GM13977 (cell line): ENCODE measurements around the gene COL12A1.

ENCODE experiments used
- DNase-seq: peaks from one replicate; pipeline ENCODE4 v3.0.0; 2012; ENCODE audit warnings: low spot score
- CTCF ChIP-seq: IDR thresholded peaks from 2 replicates; pipeline ENCODE4 v1.5.1; 2012; ENCODE audit warnings: mild to moderate bottlenecking, control low read depth; ENCODE audit not compliant: insufficient read depth; ENCODE audit errors: extremely low read depth, missing control alignments
- in situ Hi-C: fragments of 300-500 bp; cut with MboI; formaldehyde crosslinking; loops from one replicate; pipeline ENCODE4 v1.12.0; 2022; ENCODE audit warnings: low sequenced_read_pairs, low pct_unique_long_range_greater_than_20kb, mixed read lengths, inconsistent platforms; ENCODE audit not compliant: unreplicated experiment

The COL12A1 gene

DNA sequence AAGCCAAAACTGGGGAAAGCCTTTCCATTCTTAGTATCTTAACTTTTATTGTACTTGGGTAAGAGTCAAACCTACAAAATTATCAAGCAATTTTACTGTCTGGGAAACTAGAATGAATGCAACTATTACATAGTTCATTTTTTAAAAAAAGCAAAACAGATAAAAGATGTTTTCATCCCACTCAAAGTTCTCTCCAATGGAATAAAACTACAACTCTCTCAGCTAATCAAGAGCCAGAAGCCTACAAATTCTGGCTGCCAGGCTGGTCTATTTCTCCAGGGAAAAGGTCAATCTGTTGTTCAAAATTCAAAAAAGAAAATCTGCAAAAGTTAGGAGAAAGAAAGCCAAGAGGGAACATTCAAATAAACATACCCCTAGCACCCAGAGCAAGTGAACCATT lies 56.2 kb downstream of the COL12A1 start:
- TF ChIP-seq CTCF: no peak
- in situ Hi-C loops: no loop called here
- DNase-seq: no peak

DNA sequence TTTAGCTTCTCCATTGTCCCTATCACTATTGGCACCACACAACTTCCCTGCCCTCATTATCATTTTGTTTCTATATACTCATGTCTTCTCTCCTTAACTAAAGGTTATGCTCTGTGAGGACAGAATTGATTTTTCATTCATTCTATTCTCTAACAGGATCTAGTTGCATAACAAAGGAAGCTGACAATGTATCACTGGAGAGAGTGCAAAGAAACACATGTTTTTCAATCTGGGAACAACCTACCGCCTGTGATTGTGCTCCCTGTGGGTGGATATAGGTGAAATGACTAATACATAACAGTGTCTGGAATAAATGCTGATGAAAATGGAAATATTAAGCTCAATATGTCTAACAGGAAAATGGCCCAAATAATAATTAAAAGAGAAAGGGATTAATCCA lies 56.6 kb downstream of the COL12A1 start:
- no peak for TF ChIP-seq CTCF
- no peak for DNase-seq
- in situ Hi-C loops: no loop called here

GRCh38 chr6:75147512-75147911 lies 58.3 kb downstream of the COL12A1 start:
- DNase-seq: peak; percentile 12
- in situ Hi-C loops: no loop called here
- TF ChIP-seq CTCF: no peak

GRCh38 chr6:75145976-75146375 lies 59.9 kb downstream of the COL12A1 start:
- in situ Hi-C loops: no loop called here
- no peak for DNase-seq

GRCh38 chr6:75145211-75145610 lies 60.6 kb downstream of the COL12A1 start:
- in situ Hi-C loops: no loop called here
- no peak for DNase-seq
- TF ChIP-seq CTCF: no peak

More at GRCh38 chr6:75145976-75146375, 59.9 kb downstream of the COL12A1 start:
- TF ChIP-seq CTCF: no peak

GRCh38 chr6:75144386-75144785 lies 61.5 kb downstream of the COL12A1 start:
- no peak for TF ChIP-seq CTCF
- DNase-seq: no peak
- in situ Hi-C loops: no loop called here

GRCh38 chr6:75143191-75143590 lies 62.7 kb downstream of the COL12A1 start:
- TF ChIP-seq CTCF: no peak
- no peak for DNase-seq
- in situ Hi-C loops: no loop called here
